Activated naive CD8-positive, alpha-beta T cell treated with anti-CD3 and anti-CD28 coated beads, Interleukin-2, amount 10 ng/mL, durations not matched to agents 7 days and 5 days (primary cell): ENCODE results near the gene NDUFV2. TPM values are rescaled to one million over a fixed set of nuclear protein-coding genes. Genes with fewer than 3 reads are reported as not detected.
"Not testable (repeated sequence)": the region's sequence is repeated elsewhere in the genome, so short reads cannot be mapped to it uniquely, and the experiment has no call there.

Experiments used
- ATAC-seq: fragments of 150-1000 bp; cut with Tn5 transposase; one replicate; pipeline ENCODE4 v1.10.0; 2021; ENCODE audit warnings: low read depth, moderate library complexity
- POLR2A ChIA-PET: fragments of 350-600 bp; sonication (Branson Sonifier 250); formaldehyde crosslinking; loops from one replicate; lab custom pipeline; 2021; ENCODE audit warnings: antibody characterized with exemption; lab: Charles Lee
- DNase-seq: peaks from one replicate; pipeline ENCODE4 v3.0.0; 2021
- H3K27ac Mint-ChIP-seq: one replicate; pipeline ENCODE4 v1.8.0; 2022; ENCODE audit warnings: mild to moderate bottlenecking, mixed read lengths
- H3K27me3 Mint-ChIP-seq: one replicate; pipeline ENCODE4 v1.8.0; 2022; ENCODE audit warnings: mild to moderate bottlenecking, moderate library complexity, mixed read lengths
- H3K36me3 Mint-ChIP-seq: one replicate; pipeline ENCODE4 v1.8.0; 2021; ENCODE audit warnings: mild to moderate bottlenecking, mixed read lengths
- H3K4me1 Mint-ChIP-seq: one replicate; pipeline ENCODE4 v1.8.0; 2021; ENCODE audit warnings: mixed read lengths
- H3K4me3 Mint-ChIP-seq: one replicate; pipeline ENCODE4 v1.8.0; 2022; ENCODE audit warnings: mild to moderate bottlenecking, moderate library complexity, mixed read lengths
- H3K9me3 Mint-ChIP-seq: one replicate; pipeline ENCODE4 v1.8.0; 2021; ENCODE audit warnings: mixed read lengths
- total RNA-seq, 2 experiments: library from RNA; stranded (reverse); gene quantifications; one replicate each; pipeline ENCODE4 v1.2.3, GENCODE V29; 2021

NDUFV2 gene
- total RNA-seq, 2 experiments from 2014 or later = 166 to 168 TPM

DNA sequence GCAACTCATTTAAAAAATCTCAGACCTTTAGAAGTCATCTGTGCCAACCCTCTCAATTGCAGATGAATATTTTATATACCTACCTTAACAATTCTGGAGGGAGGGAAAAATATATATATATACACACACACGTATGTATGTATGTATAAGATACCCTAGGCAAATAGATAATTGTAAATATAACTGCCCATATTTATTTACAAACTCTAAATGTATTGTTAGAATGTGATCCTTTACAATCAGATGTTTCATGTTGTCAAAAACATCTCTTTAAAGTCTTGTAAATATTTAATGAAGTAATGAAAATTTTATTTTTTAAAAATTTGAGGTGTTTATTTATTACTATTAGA lies 45.7 kb downstream of the NDUFV2 start:
- no peak overlapping the region for H3K4me3 Mint-ChIP-seq
- no peaks in the 10 kb centered on the region for H3K9me3 Mint-ChIP-seq
- no peak for DNase-seq
- POLR2A ChIA-PET = interaction anchor here (0.8 to 2.8 kb wide), 5 partner anchors 12 to 76 kb away, joined by 3 to 17 read pairs (median 3); partner anchors contain the start of gene ANKRD12
- ATAC-seq = no peak
- H3K27me3 Mint-ChIP-seq = no peaks in the 10 kb centered on the region
- peaks cover 57% of the 10 kb centered on the region for H3K4me1 Mint-ChIP-seq
- peak overlapping the region; percentile 91 for H3K27ac Mint-ChIP-seq
- peaks cover 5% of the 10 kb centered on the region for H3K36me3 Mint-ChIP-seq

DNA sequence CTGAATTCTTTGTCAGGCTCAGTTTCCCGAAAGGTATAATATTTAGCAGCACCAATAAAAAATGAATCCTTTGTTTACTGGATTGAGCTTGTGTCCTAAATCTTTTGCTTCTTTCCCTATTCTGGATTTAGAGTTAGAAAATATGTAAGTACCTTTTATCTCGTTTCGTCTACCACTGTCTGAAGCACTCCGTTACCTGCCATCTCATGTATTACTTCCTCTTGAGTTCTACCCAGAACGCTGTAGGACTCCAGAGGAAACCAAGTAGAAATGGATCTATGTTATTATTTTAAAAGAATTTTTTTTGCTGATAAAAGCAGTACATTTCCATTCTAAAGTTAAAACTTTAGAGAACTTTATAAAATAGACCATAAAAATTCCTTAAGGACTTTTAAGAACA lies 47.6 kb downstream of the NDUFV2 start:
- Mint-ChIP-seq H3K27ac (no peak overlapping the region), H3K4me1 (peaks cover 52% of the 10 kb centered on the region), H3K4me3 (peak overlapping the region; percentile 24), H3K9me3 (no peaks in the 10 kb centered on the region), H3K27me3 (no peaks in the 10 kb centered on the region), H3K36me3 (peaks cover 7% of the 10 kb centered on the region)
- ATAC-seq (no peak), DNase-seq (no peak)
- POLR2A ChIA-PET = no interaction called here

DNA sequence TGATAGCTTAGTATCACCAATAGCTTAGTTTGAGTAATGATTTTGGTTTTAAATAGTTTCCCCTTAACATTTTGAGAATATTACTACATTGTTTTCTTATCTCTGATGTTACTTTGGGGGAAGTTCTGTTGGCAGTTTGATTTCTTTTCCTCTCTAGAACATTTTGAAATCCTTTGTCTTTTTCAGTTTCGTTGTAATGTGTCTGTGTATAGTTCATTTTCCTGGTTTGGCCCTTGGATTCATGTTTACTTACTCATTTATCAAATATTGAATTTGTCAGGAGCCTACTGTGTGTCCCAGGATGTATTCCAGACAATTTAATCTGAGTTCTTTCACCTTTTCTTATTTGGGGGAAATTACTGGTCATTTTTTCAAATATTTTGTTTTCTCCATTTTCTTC lies 50.8 kb downstream of the NDUFV2 start:
- DNase-seq (no peak), ATAC-seq (no peak)
- POLR2A ChIA-PET = no interaction called here
- Mint-ChIP-seq H3K27ac (no peak overlapping the region), H3K36me3 (peaks cover 12% of the 10 kb centered on the region), H3K27me3 (no peaks in the 10 kb centered on the region), H3K9me3 (peaks cover under 1% of the 10 kb centered on the region), H3K4me3 (no peak overlapping the region), H3K4me1 (peaks cover 47% of the 10 kb centered on the region)

DNA sequence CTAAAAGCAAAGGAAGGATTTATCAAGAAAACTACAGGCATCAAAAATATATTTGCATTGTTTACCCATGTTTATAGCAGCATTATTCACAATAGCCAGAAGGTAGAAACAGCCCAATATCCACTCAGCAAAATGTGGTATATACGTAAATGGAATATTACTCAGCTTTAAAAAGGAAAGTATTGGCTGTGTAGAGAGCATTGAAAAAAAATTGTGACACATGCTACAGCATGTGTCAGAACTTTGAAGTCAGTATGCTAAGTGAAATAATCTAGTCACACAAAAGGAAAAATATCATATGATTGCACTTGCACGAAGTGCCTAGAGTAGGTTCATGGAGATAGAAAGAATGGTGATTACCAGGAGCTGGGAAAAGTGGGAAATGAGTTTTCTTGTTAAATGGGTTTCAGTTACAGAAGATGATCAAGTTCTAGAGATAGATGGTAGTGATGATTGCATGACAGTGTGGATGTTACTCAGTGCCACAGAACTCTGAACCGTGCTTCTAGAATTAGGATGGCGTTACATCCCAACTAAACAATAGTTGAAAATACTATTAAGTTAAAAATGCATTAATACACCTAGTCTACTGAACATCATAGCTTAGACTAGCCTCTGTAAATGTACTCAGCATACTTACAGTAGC lies 54.2 kb downstream of the NDUFV2 start:
- Mint-ChIP-seq H3K4me1 (peaks cover 39% of the 10 kb centered on the region), H3K27ac (no peak overlapping the region), H3K4me3 (no peak overlapping the region), H3K36me3 (peaks cover 18% of the 10 kb centered on the region), H3K9me3 (peaks cover 4% of the 10 kb centered on the region), H3K27me3 (no peaks in the 10 kb centered on the region)
- POLR2A ChIA-PET = no interaction called here
- DNase-seq (no peak), ATAC-seq (no peak)

DNA sequence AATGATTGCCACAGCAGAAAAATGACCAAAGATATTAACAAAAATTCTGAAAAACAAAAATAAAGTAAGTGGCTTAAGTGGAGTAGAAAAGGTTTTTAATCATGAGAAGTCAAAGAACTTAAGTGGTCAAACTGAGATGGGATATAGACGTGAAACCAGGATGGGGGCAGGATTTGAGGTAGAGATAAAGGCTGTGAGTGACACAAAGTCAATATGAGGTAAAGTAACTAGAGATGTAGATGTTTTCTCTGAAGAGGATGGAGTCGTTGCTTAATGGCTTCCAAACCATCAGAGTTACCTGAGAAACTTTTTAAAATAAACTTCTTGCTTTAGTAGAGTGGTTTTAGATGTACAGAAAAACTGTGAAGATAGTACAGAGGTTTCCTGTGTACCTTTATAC lies 55.3 kb downstream of the NDUFV2 start:
- peaks cover 8% of the 10 kb centered on the region for H3K9me3 Mint-ChIP-seq
- H3K27me3 Mint-ChIP-seq = no peaks in the 10 kb centered on the region
- DNase-seq (no peak), ATAC-seq (no peak)
- H3K27ac Mint-ChIP-seq = no peak overlapping the region
- H3K4me3 Mint-ChIP-seq = no peak overlapping the region
- peaks cover 28% of the 10 kb centered on the region for H3K36me3 Mint-ChIP-seq
- POLR2A ChIA-PET = no interaction called here
- peaks cover 36% of the 10 kb centered on the region for H3K4me1 Mint-ChIP-seq

DNA sequence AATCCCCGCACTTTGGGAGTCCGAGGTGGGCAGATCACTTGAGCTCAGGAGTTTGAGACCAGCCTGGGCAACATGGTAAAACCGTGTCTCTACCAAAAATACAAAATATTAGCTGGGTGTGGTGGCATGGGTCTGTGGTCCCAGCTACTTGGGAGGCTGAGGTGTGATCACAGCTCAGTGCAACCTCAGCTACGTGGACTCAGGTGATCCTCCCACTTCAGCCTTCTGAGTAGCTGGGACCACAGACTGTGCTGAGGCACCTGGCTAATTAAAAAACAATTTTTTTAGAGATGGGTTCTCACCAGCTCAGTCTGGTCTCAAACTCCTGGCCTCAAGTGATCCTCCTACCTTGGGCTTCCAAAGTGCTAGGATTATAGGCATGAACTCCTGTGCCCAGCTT lies 57.5 kb downstream of the NDUFV2 start:
- Mint-ChIP-seq H3K27me3 (no peaks in the 10 kb centered on the region), H3K9me3 (peaks cover 25% of the 10 kb centered on the region), H3K4me3 (no peak overlapping the region), H3K27ac (no peak overlapping the region), H3K4me1 (peaks cover 30% of the 10 kb centered on the region), H3K36me3 (peaks cover 44% of the 10 kb centered on the region)
- ATAC-seq = no peak
- DNase-seq = no peak
- POLR2A ChIA-PET = interaction anchor here (1.3 kb wide), 1 partner anchor 11 kb away, joined by 3 read pairs; no protein-coding TSS in a partner anchor

DNA sequence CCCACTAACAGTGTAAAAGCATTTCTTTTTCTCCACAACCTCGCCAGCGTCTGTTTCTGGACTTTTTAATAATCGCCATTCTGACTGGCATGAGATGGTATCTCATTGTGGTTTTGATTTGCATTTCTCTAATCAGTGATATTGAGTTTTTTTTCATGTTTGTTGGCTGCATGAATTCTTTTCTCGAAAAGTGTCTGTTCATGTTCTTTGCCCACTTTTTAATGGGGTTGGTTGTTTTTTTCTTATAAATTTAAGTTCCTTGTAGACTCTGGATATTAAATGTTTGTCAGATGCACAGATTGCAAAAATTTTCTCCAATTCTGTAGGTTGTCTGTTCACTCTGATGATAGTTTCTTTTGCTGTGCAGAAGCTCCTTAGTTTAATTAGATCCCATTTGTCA lies 60.2 kb downstream of the NDUFV2 start:
- Mint-ChIP-seq H3K36me3 (peaks cover 48% of the 10 kb centered on the region), H3K9me3 (peaks cover 29% of the 10 kb centered on the region), H3K4me1 (peaks cover 26% of the 10 kb centered on the region)
- not testable (repeated sequence) for ATAC-seq, H3K27me3 Mint-ChIP-seq, H3K27ac Mint-ChIP-seq, H3K4me3 Mint-ChIP-seq, DNase-seq
- POLR2A ChIA-PET = interaction anchor here (2.0 kb wide), 1 partner anchor 26 kb away, joined by 6 read pairs; the partner anchor contains the start of gene ANKRD12

DNA sequence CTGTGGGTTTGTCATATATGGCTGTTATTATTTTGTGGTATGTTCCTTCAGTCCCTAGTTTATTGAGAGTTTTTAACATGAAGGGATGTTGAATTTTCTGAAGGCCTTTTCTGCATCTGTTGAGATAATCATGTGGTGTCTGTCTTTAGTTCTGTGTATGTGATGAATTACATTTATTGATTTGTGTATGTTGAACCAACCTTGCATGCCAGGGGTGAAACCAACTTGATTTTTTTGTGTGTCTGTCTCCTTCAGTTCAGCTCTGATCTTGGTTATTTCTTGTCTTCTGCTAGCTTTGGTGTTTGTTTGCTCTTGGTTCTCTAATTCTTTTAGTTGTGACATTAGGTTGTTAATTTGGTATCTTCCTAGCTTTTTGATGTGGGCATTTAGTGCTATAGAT lies 61.6 kb downstream of the NDUFV2 start:
- H3K36me3 Mint-ChIP-seq = peaks cover 55% of the 10 kb centered on the region
- peaks cover 20% of the 10 kb centered on the region for H3K4me1 Mint-ChIP-seq
- H3K27ac Mint-ChIP-seq, DNase-seq, H3K4me3 Mint-ChIP-seq, H3K27me3 Mint-ChIP-seq, POLR2A ChIA-PET, ATAC-seq: not testable (repeated sequence)
- H3K9me3 Mint-ChIP-seq = peaks cover 33% of the 10 kb centered on the region

DNA sequence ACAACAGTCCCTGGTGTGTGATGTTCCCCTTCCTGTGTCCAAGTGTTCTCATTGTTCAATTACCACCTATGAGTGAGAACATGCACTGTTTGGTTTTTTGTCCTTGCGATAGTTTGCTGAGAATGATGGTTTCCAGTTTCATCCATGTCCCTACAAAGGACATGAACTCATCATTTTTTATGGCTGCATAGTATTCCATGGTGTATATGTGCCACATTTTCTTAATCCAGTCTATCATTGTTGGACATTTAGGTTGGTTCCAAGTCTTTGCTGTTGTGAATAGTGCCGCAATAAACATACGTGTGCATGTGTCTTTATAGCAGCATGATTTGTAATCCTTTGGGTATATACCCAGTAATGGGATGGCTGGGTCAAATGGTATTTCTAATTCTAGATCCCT lies 63.4 kb downstream of the NDUFV2 start:
- H3K4me1 Mint-ChIP-seq = peaks cover 21% of the 10 kb centered on the region
- ATAC-seq, H3K27me3 Mint-ChIP-seq, H3K4me3 Mint-ChIP-seq, H3K27ac Mint-ChIP-seq, POLR2A ChIA-PET, DNase-seq: not testable (repeated sequence)
- peaks cover 66% of the 10 kb centered on the region for H3K36me3 Mint-ChIP-seq
- H3K9me3 Mint-ChIP-seq = peaks cover 34% of the 10 kb centered on the region

DNA sequence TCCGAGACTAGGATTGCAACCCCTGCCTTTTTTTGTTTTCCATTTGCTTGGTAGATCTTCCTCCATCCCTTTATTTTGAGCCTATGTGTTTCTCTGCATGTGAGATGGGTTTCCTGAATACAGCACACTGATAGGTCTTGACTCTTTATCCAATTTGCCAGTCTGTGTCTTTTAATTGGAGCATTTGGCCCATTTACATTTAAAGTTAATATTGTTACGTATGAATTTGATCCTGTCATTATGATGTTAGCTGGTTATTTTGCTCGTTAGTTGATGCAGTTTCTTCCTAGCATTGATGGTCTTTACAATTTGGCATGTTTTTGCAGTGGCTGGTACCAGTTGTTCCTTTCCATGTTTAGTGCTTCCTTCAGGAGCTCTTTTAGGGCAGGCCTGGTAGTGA lies 67.0 kb downstream of the NDUFV2 start:
- H3K36me3 Mint-ChIP-seq = peaks cover 57% of the 10 kb centered on the region
- H3K27ac Mint-ChIP-seq, H3K27me3 Mint-ChIP-seq, DNase-seq, POLR2A ChIA-PET, ATAC-seq, H3K4me3 Mint-ChIP-seq: not testable (repeated sequence)
- H3K9me3 Mint-ChIP-seq = peaks cover 19% of the 10 kb centered on the region
- peaks cover 17% of the 10 kb centered on the region for H3K4me1 Mint-ChIP-seq

DNA sequence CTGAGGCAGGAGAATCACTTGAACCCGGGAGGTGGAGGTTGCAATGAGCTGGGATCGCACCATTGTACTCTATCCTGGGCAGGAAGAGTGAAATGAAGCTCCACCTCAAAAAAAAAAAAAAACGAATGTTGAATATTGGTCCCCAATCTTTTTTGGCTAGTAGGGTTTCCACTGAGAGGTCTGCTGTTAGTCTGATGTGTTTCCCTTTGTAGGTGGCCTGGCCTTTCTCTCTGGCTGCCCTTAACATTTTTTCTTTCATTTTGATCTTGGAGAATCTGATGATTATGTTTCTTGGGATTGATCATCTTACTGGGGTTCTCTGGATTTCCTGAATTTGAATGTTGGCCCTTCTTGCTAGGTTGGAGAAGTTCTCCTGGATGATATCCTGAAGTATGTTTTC lies 69.4 kb downstream of the NDUFV2 start:
- Mint-ChIP-seq H3K36me3 (peaks cover 50% of the 10 kb centered on the region), H3K9me3 (peaks cover 13% of the 10 kb centered on the region), H3K4me1 (peaks cover 15% of the 10 kb centered on the region)
- H3K27me3 Mint-ChIP-seq, H3K4me3 Mint-ChIP-seq, H3K27ac Mint-ChIP-seq, POLR2A ChIA-PET, DNase-seq, ATAC-seq: not testable (repeated sequence)

DNA sequence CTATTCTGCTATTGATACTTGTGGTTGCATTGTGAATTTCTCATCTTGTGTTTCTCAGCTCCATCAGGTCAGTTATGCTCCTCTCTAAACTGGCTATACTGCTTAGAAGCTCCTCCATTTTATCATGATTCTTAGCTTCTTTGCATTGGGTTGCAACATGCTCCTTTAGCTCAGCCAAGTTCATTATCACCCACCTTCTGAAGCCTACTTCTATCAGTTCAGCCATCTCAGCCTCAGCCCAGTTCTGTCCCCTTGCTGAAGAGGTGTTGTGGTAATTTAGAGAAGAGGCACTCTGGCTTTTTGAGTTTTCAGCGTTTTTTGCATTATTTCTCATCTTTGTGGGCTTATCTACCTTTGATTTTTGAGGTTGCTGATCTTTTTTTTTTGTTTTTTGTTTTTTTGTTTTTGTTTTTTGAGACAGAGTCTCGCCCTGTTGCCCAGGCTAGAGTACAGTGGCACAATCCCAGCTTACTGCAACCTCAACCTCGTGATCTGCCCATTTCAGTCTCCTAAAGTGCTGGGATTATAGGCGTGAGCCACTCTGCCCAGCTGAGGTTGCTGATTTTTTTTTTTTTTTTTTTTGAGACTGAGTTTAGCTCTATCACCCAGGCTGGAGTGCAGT lies 70.1 kb downstream of the NDUFV2 start:
- ATAC-seq = no peak
- no peak for DNase-seq
- H3K36me3 Mint-ChIP-seq = peaks cover 50% of the 10 kb centered on the region
- no peak overlapping the region for H3K27ac Mint-ChIP-seq
- POLR2A ChIA-PET = no interaction called here
- peaks cover 13% of the 10 kb centered on the region for H3K9me3 Mint-ChIP-seq
- H3K27me3 Mint-ChIP-seq = no peaks in the 10 kb centered on the region
- H3K4me1 Mint-ChIP-seq = peaks cover 14% of the 10 kb centered on the region
- no peak overlapping the region for H3K4me3 Mint-ChIP-seq

DNA sequence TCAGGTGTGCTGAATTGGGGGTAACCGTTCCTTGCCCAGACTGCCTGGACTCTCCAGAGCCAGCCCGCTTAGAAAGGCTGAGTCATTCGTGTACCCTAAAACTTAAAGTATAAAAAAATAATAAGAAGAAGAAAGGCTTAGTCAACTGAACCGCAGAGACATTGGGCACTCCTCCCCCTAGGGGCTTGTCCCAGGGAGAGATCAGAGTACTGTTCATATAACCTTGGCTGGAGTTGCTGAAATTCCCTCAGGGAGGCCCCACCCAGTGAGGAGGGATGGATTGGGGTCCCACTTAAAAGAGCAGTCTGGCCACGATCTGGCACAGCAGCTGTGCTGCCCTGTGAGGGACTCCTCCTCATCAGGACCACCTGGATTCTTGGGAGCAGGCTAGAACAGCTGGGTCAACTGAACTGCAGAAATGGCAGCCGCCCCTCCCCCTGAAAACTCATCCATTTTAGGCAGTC lies 71.3 kb downstream of the NDUFV2 start:
- DNase-seq (no peak), ATAC-seq (no peak)
- POLR2A ChIA-PET = no interaction called here
- H3K27ac Mint-ChIP-seq = no peak overlapping the region
- peaks cover 48% of the 10 kb centered on the region for H3K36me3 Mint-ChIP-seq
- H3K9me3 Mint-ChIP-seq = peaks cover 9% of the 10 kb centered on the region
- H3K27me3 Mint-ChIP-seq = no peaks in the 10 kb centered on the region
- H3K4me1 Mint-ChIP-seq = peaks cover 10% of the 10 kb centered on the region
- H3K4me3 Mint-ChIP-seq = no peak overlapping the region

DNA sequence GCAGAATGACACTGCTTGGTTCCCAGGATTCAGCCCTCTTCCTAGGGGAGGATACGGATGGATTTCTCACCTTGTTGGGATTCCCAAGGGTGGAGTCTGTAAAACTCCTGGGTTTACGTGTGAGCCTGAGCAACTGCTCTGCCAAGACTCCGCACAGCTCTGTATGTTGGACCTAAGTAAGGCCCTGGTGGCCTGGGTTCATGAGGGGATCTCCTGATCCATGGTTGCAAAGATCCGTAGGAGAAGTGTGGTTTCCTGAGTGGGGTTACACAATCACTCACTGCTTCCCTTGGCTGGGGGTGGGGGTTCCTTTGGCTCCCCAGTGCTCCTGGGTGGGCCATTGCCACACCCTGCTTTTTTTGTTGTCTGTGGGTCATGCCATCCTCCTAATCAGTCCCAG lies 71.8 kb downstream of the NDUFV2 start:
- Mint-ChIP-seq H3K9me3 (peaks cover 6% of the 10 kb centered on the region), H3K27ac (no peak overlapping the region), H3K27me3 (no peaks in the 10 kb centered on the region), H3K4me3 (no peak overlapping the region), H3K4me1 (peaks cover 6% of the 10 kb centered on the region), H3K36me3 (peaks cover 46% of the 10 kb centered on the region)
- no peak for ATAC-seq
- DNase-seq = no peak
- POLR2A ChIA-PET = no interaction called here
